ENCODE results near the gene ME3. TPM values are rescaled to one million over a fixed set of nuclear protein-coding genes. Genes with fewer than 3 reads are reported as not detected.

The ME3 gene
- polyA plus RNA-seq, 1 experiment, result 15.8 TPM

GRCh38 chr11:86693518-86693917 lies 21.1 kb upstream of the ME3 start:
- POLR2A ChIA-PET, result no interaction called here
- no peak for TF ChIP-seq CTCF (IDR thresholded peaks at IDR 0.05; ENCODE audit: insufficient read depth, low read depth, low read length)
- CTCF ChIA-PET, result interaction anchor here (1.6 kb wide), 1 partner anchor 85 kb away, joined by 3 read pairs; no protein-coding TSS in a partner anchor
- H3K4me3 ChIP-seq (ENCODE audit: low read depth, low read length), result no peak overlapping the region
- no peak for DNase-seq (ENCODE audit: low read depth)
- no peaks in the 10 kb centered on the region for H3K27me3 ChIP-seq (ENCODE audit: control insufficient read depth, insufficient read depth, low read length)
- no peaks in the 10 kb centered on the region for H3K36me3 ChIP-seq (ENCODE audit: control insufficient read depth, insufficient read depth, low read length)

- TF ChIP-seq CTCF (IDR thresholded peaks at IDR 0.05; ENCODE audit: insufficient read depth, low read depth, low read length), result no peak
- Histone ChIP-seq H3K4me3 (ENCODE audit: low read depth, low read length) (no peak overlapping the region), H3K36me3 (ENCODE audit: control insufficient read depth, insufficient read depth, low read length) (no peaks in the 10 kb centered on the region), H3K27me3 (ENCODE audit: control insufficient read depth, insufficient read depth, low read length) (no peaks in the 10 kb centered on the region)
- ChIA-PET POLR2A (interaction anchor here (0.6 kb wide), 1 partner anchor 170 kb away, joined by 3 read pairs; no protein-coding TSS in a partner anchor), CTCF (interaction anchor here (0.8 to 1.6 kb wide), 3 partner anchors 14 to 84 kb away, joined by 3 to 5 read pairs (median 3); no protein-coding TSS in a partner anchor)
- no peak for DNase-seq (ENCODE audit: low read depth)
These were observed 20.3 kb upstream of the ME3 start for GRCh38 chr11:86692746-86693145.

- H3K36me3 ChIP-seq (ENCODE audit: control insufficient read depth, insufficient read depth, low read length), result no peaks in the 10 kb centered on the region
- POLR2A ChIA-PET, result no interaction called here
- CTCF ChIA-PET, result interaction anchor here (0.8 to 1.6 kb wide), 3 partner anchors 14 to 84 kb away, joined by 3 to 5 read pairs (median 3); no protein-coding TSS in a partner anchor
- no peak for DNase-seq (ENCODE audit: low read depth)
- H3K27me3 ChIP-seq (ENCODE audit: control insufficient read depth, insufficient read depth, low read length), result no peaks in the 10 kb centered on the region
- H3K4me3 ChIP-seq (ENCODE audit: low read depth, low read length), result no peak overlapping the region
- TF ChIP-seq CTCF (IDR thresholded peaks at IDR 0.05; ENCODE audit: insufficient read depth, low read depth, low read length), result no peak
These were observed 19.9 kb upstream of the ME3 start for GRCh38 chr11:86692317-86692716.

- Histone ChIP-seq H3K27me3 (ENCODE audit: control insufficient read depth, insufficient read depth, low read length) (no peaks in the 10 kb centered on the region), H3K4me3 (ENCODE audit: low read depth, low read length) (no peak overlapping the region), H3K36me3 (ENCODE audit: control insufficient read depth, insufficient read depth, low read length) (no peaks in the 10 kb centered on the region)
- TF ChIP-seq CTCF (IDR thresholded peaks at IDR 0.05; ENCODE audit: insufficient read depth, low read depth, low read length), result no peak
- peak; percentile 69 for DNase-seq (ENCODE audit: low read depth)
- ChIA-PET CTCF (interaction anchor here (1.1 to 1.3 kb wide), 3 partner anchors 9 to 593 kb away, joined by 3 read pairs; no protein-coding TSS in a partner anchor), POLR2A (interaction anchor here (1.0 kb wide), 1 partner anchor 8 kb away, joined by 3 read pairs; no protein-coding TSS in a partner anchor)
These were observed 16.2 kb upstream of the ME3 start for GRCh38 chr11:86688398-86689179.

GRCh38 chr11:86687185-86687778 lies 14.9 kb upstream of the ME3 start:
- H3K36me3 ChIP-seq (ENCODE audit: control insufficient read depth, insufficient read depth, low read length), result no peaks in the 10 kb centered on the region
- no peak for DNase-seq (ENCODE audit: low read depth)
- ChIA-PET CTCF (interaction anchor here (0.6 to 1.1 kb wide), 3 partner anchors 10 to 53 kb away, joined by 3 read pairs; no protein-coding TSS in a partner anchor), POLR2A (no interaction called here)
- TF ChIP-seq CTCF (IDR thresholded peaks at IDR 0.05; ENCODE audit: insufficient read depth, low read depth, low read length), result no peak
- no peaks in the 10 kb centered on the region for H3K27me3 ChIP-seq (ENCODE audit: control insufficient read depth, insufficient read depth, low read length)
- H3K4me3 ChIP-seq (ENCODE audit: low read depth, low read length), result no peak overlapping the region
